ENCODE measurements around the gene COX10. TPM values are rescaled to one million over a fixed set of nuclear protein-coding genes. Genes with fewer than 3 reads are reported as not detected.

Gene COX10
- 9.5 and 12.0 TPM in 2 replicates for total RNA-seq

DNA sequence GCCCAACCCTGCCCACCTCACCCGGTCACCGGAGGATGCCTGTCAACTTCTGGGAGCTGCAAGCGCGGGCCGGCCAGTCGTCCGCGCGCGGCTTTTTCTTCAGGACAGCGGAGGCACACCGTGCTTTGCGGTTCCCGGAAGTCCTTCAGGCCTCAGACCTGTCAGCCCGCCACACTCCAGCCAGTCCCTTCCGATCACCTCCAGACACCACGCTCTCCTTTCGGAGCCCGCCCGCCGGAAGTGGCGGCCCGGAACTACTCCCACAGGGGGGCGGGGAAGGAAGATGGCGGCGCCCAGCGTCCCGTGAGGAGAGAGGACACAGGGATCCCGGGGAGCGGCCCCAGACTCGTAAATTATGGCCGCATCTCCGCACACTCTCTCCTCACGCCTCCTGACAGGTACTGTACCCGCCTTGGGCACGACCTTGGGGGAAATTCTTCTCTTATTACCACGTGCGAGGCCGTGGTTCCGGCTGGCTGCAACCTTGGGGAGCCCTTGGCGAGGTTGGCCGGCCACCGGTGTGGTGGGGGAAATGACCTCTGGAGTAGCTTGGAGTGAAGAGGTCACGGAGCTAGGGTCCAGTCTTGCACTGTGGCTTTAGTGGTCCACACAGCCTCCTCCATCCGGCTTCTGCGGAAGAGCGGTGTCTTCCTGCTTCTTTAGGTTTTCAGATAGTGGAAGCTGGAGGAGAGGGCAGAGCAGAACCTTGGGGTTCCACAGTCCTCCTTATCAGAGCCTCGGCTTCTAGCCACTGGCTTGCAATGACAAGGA is at the start of gene COX10:
Gene COX10 (plus strand): TSS at position 254 of the 771 bp plus-strand sequence. CDS start 102 bp downstream, at position 356.

DNA sequence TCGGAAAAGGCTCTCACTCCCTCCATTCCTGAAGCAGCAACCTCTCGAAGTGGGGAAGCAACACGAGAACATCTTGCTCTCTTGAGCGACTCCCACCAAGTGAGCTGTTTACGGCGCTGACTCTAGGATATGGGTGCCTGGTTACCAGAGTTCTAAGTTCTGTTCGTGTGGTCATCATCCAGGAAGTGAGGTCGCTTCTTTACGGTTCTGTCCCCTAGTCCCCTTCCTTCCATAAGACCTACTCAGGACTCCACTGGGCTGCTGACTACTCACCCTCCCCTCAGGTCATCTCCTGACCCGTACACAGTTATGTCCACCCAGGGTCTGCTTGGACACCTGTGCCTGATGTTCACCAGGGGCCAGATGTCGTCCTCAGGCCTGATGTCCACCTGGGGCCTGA is 167.5 kb downstream of the COX10 start, which contains the start of gene CDRT15:
Gene CDRT15 (minus strand): TSS at position 101 of the 400 bp plus-strand sequence. CDS start 29 bp downstream, at position 72.

Other genes starting within 250 kb of the COX10 start
- not detected in 2 replicates for gene CDRT15, start 167.4 kb downstream of the COX10 start, total RNA-seq
- 5.4 and 6.8 TPM in 2 replicates for gene HS3ST3B1, start 231.6 kb downstream of the COX10 start, total RNA-seq